Measurements from ENCODE around the gene CCL7.
A peak's percentile ranks its signal among the peaks of the same experiment; 100 is the strongest.

Gene CCL7

GRCh38 chr17:34257299-34257985, 12.6 kb upstream of the CCL7 start:
- H3K9me3 Mint-ChIP-seq: no peaks in the 10 kb centered on the region
- H3K27me3 Mint-ChIP-seq (ENCODE audit: low read depth): peaks cover 8% of the 10 kb centered on the region
- no peak for TF ChIP-seq CTCF (IDR thresholded peaks at IDR 0.05; ENCODE audit: unreplicated experiment in 3 of 3)
- H3K36me3 Mint-ChIP-seq (ENCODE audit: low read depth): no peaks in the 10 kb centered on the region
- H3K4me1 Mint-ChIP-seq: peaks cover 27% of the 10 kb centered on the region
- peak overlapping the region in 2 of 3 experiments; percentile 15 to 25 for H3K4me3 Mint-ChIP-seq
- H3K27ac Mint-ChIP-seq: no peak overlapping the region

- no peaks in the 10 kb centered on the region for H3K36me3 Mint-ChIP-seq (ENCODE audit: low read depth)
Measured at GRCh38 chr17:34257986-34258326, 12.1 kb upstream of the CCL7 start.

GRCh38 chr17:34259146-34259545, 10.9 kb upstream of the CCL7 start:
- peaks cover 9% of the 10 kb centered on the region for H3K27me3 Mint-ChIP-seq (ENCODE audit: low read depth)
- no peak overlapping the region for H3K4me3 Mint-ChIP-seq
- no peaks in the 10 kb centered on the region for H3K36me3 Mint-ChIP-seq (ENCODE audit: low read depth)
- no peaks in the 10 kb centered on the region for H3K9me3 Mint-ChIP-seq
- H3K27ac Mint-ChIP-seq: no peak overlapping the region
- no peak for TF ChIP-seq CTCF (IDR thresholded peaks at IDR 0.05; ENCODE audit: unreplicated experiment in 3 of 3)
- peaks cover 12% of the 10 kb centered on the region for H3K4me1 Mint-ChIP-seq

More at GRCh38 chr17:34257986-34258326, 12.1 kb upstream of the CCL7 start:
- Mint-ChIP-seq H3K27me3 (ENCODE audit: low read depth) (peaks cover 9% of the 10 kb centered on the region), H3K9me3 (no peaks in the 10 kb centered on the region), H3K4me1 (peaks cover 22% of the 10 kb centered on the region), H3K27ac (no peak overlapping the region), H3K4me3 (no peak overlapping the region)
- no peak for TF ChIP-seq CTCF (IDR thresholded peaks at IDR 0.05; ENCODE audit: unreplicated experiment in 3 of 3)

GRCh38 chr17:34260861-34261260, 9.2 kb upstream of the CCL7 start:
- Mint-ChIP-seq H3K4me3 (no peak overlapping the region), H3K27me3 (ENCODE audit: low read depth) (peaks cover 9% of the 10 kb centered on the region), H3K9me3 (no peaks in the 10 kb centered on the region), H3K4me1 (no peaks in the 10 kb centered on the region), H3K27ac (no peak overlapping the region), H3K36me3 (ENCODE audit: low read depth) (no peaks in the 10 kb centered on the region)
- no peak for TF ChIP-seq CTCF (IDR thresholded peaks at IDR 0.05; ENCODE audit: unreplicated experiment in 3 of 3)

GRCh38 chr17:34261568-34262337, 8.3 kb upstream of the CCL7 start:
- no peaks in the 10 kb centered on the region for H3K36me3 Mint-ChIP-seq (ENCODE audit: low read depth)
- H3K9me3 Mint-ChIP-seq: no peaks in the 10 kb centered on the region
- H3K4me1 Mint-ChIP-seq: no peaks in the 10 kb centered on the region
- peaks cover 9% of the 10 kb centered on the region for H3K27me3 Mint-ChIP-seq (ENCODE audit: low read depth)
- H3K4me3 Mint-ChIP-seq: no peak overlapping the region
- no peak for TF ChIP-seq CTCF (IDR thresholded peaks at IDR 0.05; ENCODE audit: unreplicated experiment in 3 of 3)
- H3K27ac Mint-ChIP-seq: no peak overlapping the region
